Stimulated activated CD8-positive, alpha-beta memory T cell treated with anti-CD3 and anti-CD28 coated beads, Interleukin-2, amount 100 ng/mL, for 1 hour (primary cell): ENCODE results near the gene FAM72A.
"Not testable (repeated sequence)": the region's sequence is repeated elsewhere in the genome, so short reads cannot be mapped to it uniquely, and the experiment has no call there.

Source experiments
- DNase-seq, 2 donors: peaks; one replicate each; pipeline ENCODE4 v3.0.0-alpha.2; 2020; ENCODE audit warnings: low read depth in 2 of 2

The FAM72A gene

DNA sequence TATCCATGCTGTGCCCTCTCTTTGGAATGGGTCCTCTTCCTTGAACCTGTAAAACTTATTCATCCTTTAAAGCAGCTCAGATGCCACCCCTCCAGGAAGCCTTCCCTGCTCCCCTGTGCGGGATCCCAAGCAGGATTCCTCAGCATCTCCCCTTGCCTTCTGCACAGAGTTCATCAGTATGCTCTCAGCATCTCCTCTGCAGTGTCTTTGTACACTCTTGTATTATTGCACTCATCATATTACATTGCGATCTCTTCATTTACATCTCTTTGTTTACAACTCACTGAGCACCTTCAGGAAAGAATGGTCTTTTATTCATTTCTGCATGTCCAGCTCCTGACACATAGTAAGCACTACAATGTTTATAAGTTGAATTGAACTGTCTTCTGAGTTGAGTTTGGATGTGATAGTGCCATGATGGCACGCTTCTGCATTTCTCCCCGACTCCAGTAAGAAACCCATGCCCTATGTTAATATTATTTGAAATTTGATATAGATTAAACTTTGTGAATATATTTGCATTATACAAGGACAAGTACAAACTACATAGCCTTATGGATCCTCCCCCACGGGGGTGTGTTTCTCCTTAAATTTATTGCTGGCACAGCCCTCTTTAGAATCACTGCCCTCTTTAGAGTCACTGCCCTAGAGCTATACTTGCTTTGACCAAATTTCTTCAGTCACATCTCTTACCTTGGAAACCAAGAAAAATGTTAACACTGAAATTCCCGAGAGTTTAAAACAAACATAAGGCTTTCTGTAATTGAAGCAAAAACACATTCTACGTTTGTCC is 13.2 kb upstream of the FAM72A start:
- DNase-seq, result not testable (repeated sequence)

GRCh38 chr1:206210802-206211201 is 8.2 kb upstream of the FAM72A start:
- not testable (repeated sequence) for DNase-seq

DNA sequence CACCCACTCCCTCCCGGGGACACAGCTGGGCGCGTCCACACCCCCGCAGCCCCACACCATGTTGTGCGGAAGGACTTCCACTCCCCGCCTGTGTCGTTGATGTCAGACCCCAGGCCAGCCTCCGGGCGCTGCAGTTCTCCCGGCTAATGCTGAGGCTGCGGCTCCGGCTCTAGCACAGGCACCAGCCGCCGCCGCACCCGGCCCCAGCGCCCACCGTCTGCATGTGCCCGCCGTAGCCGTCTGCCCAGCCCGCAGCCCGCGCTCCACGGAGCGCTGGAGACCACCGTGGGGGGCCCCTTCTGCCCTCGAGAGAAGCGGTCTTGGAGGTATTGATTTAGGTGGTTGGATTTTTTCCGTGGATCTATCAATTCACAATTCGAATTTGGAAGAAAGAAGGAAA is 2.9 kb upstream of the FAM72A start:
- DNase-seq, result not testable (repeated sequence)

DNA sequence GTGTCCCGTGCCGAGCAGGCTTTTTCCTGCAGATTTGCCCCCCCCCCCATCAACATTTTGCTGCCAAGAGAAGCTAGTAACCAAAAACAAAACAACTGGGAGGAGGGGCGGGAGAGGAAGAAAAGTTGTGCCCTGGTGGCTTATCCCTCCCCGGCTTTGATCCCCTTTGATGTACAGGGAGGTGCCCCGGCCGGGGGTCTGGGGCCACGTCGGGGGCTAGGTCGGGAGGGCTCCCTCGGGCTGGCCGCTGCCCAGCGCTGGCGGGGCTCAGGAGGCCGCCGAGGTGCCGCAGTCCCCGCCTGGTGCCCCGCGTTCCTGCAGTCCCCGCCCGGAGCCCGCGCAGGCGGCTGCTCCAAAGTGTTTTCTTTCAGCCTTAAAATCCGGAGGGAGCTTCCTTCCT is 2.2 kb upstream of the FAM72A start:
- not testable (repeated sequence) for DNase-seq

DNA sequence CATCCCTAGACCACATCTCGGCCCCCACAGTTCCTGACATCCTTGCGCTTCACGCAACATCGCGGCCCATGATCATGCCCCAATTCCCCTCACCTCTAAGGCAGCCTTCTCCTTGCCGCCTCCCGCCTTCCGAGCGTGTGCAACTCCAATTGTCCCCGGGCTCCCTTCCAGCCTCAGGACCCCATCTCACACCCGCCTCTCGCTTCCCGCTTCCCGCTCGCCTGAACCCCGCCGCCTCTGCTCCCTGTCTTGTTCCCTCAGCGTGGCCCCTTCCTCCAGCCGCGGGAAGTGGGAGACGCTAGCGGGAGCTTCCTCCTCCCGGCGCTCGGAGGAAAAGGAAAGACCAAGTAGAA is 1.5 kb upstream of the FAM72A start:
- not testable (repeated sequence) for DNase-seq

- not testable (repeated sequence) for DNase-seq
Measured at GRCh38 chr1:206203364-206204158, 922 bp upstream of the FAM72A start, which contains the start of gene SRGAP2. SRGAP2 (plus strand) TSS chr1:206203541; CDS start chr1:206205971, 2,430 bp downstream.

DNA sequence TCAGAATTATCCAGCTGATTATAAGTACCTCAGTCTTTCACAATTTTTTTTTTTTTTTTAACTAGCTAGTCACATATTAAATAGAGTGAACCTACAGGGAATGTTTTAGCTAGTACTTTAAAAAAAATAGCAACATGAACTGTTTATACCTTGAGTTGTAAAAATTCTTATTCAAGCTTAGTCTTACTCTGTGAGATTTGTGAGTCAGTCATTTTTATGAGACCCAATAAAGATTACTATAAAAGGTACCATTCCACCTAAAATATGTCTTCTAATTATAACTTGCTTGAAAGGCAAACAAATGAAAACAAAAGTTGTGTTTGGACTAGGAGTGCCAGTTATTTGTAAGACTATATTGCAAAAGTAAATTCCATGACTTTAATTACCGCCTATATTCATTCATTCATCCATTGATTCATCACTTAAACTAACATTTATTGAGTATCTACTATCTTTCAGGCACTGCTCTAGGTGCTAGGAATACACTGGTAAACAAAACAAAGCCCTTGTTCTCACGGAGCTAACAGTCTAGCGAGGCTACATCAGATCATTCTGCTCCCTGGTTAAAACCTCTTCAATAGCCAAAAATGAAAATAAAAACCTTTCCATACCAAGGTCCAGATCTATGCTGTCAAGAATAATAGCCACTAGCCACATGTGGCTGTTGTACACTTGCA is 5.8 kb downstream of the FAM72A start:
- not testable (repeated sequence) for DNase-seq

- DNase-seq, result not testable (repeated sequence)
Measured at GRCh38 chr1:206195182-206195581, 7.5 kb downstream of the FAM72A start.

GRCh38 chr1:206186826-206187225 is 15.8 kb downstream of the FAM72A start:
- DNase-seq, result not testable (repeated sequence)

DNA sequence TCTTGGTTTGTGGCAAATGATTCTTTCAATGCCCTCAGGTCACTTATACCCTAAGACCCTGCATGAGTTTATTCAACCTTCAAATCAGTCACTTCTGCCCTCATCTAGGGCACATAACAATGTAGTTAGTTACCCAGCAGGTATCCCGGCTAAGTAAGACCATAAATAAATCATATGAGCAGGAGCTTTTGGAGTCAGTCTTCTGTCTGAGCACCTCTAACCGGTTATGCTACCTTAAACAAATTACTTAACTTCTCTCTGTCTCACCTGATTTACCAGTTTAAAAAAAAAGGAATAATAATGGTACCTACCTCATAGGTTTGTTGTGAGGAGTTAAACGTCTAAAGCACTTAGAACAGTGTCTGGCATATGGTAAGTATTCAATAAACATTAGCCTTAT is 16.9 kb downstream of the FAM72A start:
- DNase-seq, result not testable (repeated sequence)

GRCh38 chr1:206183788-206184187 is 18.9 kb downstream of the FAM72A start:
- DNase-seq, result not testable (repeated sequence)

DNA sequence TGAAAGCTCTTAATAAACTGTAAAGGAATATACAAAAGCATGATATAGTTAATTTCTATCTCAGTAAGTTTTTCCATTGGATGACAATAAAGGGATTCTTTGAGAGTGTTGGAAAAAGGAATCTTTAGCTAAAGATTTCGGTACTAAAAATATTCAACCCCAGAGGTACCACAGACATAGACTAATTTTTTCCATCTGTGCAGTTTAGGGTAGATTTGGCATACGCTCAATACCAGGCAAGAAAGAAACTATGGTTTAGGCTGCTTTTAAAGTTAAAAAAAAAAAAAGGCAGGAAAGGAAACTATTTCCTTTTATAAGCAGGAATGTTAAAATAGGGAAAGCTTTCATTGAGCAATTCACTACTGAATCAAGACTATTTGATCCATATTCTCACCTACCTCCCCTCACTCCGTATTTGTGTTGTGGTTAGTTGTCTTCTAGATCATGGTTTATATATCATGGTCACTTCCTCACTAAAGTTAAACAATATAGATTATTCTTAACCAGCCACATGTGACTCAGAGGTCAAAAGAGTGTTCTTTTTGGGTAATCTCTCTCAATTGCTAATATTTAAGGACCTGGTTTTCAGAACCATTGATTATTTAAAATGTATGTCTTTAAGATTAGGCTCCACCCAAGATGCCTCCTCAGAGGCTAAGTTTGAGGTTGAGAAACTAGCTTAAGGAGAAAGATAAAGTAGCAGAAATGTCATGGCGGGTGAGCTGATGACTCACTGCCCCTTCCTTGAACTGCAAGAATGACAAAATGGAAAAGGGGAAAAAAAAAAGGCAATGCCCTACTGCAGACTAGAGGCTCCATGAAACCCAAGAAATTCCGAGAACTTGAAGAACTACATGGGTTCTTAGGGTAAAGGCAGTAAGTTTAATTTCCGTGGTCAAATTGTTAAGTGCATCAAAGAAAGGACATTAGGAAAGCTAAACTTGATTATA is 20.0 kb downstream of the FAM72A start:
- DNase-seq, result not testable (repeated sequence)

DNA sequence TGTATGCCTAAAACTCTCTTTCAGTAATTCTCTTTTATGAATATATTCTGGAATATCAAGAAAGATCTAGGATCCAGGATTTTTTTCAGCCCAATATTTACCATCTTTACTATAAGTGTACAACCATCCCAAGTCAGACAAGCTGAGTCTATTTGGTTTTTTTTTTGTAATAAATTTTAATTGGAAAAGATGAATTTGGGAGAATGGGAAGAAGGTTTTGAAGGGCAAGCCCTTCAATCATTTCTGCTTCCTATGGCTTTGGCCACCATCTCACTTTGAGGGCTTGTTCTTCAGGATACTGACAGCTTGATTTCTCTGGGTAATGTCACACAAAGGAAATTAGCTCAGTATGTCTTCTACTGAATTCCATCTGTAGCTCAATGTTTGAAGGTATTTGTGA is 23.0 kb downstream of the FAM72A start:
- not testable (repeated sequence) for DNase-seq

DNA sequence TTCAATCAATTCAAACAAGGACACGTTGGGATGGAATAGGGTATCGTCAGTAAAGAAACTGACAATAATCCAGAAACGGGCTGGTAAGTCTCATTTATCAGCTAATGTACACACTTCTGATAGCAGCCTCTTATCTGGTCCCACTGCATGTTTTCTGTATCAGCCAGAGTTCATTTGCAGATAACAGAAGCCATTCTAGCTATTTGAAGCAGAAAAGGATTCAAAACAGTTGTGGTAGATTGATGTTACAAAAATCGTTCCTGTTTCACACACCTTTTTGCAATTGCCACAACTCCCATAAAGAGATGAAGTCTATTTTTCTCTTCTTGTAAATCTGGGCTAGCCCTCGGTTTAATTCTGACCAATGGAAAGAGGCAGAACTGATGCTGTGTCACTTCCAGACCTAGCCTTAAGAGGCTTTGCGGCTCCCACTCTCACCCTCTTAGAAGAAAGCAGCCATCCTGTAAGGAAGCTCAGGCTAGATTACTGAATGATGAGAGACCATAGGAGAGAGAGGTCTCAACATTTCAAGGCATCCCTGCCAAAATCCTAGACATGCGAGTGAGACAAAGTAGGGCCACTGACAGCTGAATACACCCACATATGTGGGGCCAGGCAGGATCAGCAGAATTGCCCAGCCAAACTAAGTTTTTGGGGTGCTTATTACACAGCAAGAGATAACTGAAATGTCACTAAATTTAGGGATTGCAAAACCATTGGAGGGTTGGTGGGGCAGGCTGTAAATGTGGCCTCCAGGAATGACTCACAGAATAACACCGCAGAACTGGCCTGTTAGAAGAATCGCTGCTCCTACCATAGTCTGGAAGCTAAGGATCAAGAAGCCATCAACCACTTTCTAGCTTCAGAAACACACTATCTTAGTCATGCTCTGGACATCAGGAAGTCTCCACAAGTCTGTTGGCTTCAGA is 24.3 kb downstream of the FAM72A start:
- DNase-seq, result not testable (repeated sequence)

GRCh38 chr1:206176114-206176502 is 26.5 kb downstream of the FAM72A start:
- DNase-seq, result not testable (repeated sequence)

DNA sequence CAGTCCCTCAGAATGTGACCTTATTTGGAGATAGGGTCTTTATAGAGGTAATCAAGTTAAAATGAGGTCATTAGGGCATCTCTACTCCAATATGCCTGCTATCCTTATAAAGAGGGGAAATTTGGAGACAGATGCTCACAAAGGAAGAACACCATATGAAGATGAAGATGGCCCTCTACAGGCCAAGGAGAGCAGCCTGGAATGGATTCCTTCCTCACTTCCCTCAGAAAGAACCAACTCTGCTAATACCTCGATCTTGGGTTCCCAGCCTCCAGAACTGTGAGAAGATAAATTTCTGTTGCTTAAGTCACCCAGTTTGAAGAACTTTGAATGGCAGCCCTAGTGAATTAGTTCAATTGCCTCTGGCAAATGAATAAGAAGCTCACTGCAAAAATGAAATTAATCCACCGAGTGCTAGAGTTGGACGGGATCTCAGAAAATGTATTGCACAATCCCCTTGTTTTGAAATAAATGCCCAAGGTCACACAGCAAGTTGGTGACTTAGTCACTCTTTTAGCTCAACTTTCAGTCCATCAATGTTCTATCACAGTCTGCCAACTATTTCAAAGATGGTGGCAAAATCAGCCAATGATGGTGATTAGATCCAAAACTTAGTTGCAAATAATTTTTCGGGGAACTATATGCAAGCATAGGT is 27.1 kb downstream of the FAM72A start:
- DNase-seq, result not testable (repeated sequence)

DNA sequence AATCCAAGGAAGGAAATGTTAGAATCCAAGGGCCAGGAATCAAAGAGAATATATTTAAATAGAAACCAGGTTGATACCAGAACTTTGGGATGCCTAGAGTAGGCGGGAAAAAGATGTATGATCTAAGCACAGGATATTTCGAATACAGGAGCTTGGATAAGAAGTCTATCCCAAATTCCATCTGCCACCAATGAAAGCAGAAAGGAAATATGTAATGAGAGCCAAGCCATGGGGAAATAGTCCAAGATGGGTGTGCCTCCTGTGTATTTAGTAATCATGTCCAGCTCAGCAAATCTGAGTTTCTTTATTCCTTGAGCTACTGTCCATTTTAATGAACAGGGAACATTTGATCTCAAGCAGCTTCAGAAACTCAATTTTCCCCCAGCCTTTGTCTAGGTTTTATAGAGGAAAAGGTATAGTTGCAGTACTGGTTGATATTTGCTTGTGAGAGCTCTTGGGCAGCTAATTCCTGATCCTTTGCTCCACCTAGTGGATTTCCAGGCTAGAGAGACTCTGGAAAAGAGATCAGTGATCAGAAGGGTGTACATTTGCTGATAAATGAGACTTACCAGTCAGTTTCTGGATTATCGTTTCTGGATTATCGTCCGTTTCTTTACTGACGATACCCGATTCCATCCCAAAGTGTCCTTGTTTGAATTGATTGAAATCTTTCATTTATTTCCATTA is 28.3 kb downstream of the FAM72A start:
- DNase-seq, result not testable (repeated sequence)

- DNase-seq, result not testable (repeated sequence)
Measured at GRCh38 chr1:206173110-206173719, 29.4 kb downstream of the FAM72A start.
